ENCODE measurements around the gene TGFB2.

DNA sequence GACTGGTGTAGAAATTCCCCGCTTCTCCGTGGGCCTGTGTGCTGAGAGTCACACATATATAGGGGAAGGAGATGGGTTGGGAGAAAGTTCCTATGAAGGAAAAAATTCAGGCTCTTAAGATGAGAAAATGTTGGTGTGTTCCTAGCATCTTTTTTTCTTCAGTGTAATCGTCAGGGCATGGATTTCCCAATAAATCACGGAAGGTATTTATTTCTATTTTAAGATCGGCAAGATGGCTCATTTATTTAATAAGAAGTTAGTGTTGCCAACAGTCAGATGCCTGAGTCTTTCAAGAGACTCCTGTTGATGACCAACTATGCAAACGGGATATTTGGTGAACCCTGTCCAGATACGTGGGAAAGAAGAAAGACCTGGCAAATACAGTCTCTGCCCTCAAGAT lies 58.2 kb downstream of the TGFB2 start:
- TF ChIP-seq, protein P1, sequence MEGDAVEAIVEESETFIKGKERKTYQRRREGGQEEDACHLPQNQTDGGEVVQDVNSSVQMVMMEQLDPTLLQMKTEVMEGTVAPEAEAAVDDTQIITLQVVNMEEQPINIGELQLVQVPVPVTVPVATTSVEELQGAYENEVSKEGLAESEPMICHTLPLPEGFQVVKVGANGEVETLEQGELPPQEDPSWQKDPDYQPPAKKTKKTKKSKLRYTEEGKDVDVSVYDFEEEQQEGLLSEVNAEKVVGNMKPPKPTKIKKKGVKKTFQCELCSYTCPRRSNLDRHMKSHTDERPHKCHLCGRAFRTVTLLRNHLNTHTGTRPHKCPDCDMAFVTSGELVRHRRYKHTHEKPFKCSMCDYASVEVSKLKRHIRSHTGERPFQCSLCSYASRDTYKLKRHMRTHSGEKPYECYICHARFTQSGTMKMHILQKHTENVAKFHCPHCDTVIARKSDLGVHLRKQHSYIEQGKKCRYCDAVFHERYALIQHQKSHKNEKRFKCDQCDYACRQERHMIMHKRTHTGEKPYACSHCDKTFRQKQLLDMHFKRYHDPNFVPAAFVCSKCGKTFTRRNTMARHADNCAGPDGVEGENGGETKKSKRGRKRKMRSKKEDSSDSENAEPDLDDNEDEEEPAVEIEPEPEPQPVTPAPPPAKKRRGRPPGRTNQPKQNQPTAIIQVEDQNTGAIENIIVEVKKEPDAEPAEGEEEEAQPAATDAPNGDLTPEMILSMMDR (IDR thresholded peaks at IDR 0.05 in 8 of 11, conservative IDR thresholded peaks at IDR 0.05 in 3 of 11): no peak
- TF ChIP-seq POLR2AphosphoS5 (IDR thresholded peaks at IDR 0.05): no peak
